GM18873 (cell line): Measurements from ENCODE around the gene NHSL1.
"Not testable (repeated sequence)": the region's sequence is repeated elsewhere in the genome, so short reads cannot be mapped to it uniquely, and the experiment has no call there.

Experiments used
- ATAC-seq: cut with Tn5 transposase; IDR thresholded peaks from one replicate; pipeline ENCODE4 v1.9.1; 2021; ENCODE audit warnings: mild to moderate bottlenecking, moderate library complexity, moderate number of reproducible peaks; ENCODE audit not compliant: unreplicated experiment, low FRiP score

The NHSL1 gene

DNA sequence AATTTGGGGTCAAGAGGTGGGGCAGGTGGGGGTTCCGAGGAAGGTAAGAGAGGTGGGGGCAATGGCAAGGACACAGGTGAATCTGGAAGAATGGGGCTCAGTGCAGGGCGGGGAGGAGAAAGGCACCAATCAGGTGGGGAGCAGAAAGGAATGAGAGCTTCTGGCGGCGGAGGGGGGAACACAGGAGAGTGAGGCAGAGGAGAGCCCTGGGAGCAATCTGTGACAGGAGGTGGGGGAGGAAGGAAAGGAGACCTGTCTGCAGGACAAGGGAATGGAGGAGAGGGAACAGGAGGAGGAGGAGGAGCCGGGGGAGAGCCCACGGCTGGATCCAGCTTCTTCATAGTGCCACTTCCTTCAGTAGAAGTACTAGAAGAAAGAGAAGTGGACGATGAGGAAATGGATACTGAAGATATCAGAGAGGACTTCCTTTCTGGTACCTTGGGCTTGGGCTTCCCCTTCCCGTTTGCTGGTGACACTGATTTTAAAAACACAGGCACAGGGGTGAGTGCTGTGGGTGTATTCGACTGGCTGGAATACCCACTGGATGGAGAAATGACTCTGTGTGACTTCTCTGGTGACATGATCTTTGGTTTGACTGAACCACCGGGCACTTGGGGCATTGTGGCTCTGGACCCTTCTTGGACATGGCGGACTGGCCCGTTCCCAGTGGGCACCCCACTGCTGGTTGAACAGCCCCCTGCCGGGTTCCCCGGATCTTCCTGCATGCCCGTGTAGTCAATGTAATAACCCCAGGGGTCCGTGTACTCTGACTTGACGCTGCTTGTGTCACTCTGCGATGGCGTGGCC, 67.8 kb downstream of the NHSL1 start:
- ATAC-seq: no peak

- no peak for ATAC-seq
These were observed 68.7 kb downstream of the NHSL1 start for GRCh38 chr6:138430361-138431145.

- no peak for ATAC-seq
These were observed 69.5 kb downstream of the NHSL1 start for GRCh38 chr6:138429761-138430160.

DNA sequence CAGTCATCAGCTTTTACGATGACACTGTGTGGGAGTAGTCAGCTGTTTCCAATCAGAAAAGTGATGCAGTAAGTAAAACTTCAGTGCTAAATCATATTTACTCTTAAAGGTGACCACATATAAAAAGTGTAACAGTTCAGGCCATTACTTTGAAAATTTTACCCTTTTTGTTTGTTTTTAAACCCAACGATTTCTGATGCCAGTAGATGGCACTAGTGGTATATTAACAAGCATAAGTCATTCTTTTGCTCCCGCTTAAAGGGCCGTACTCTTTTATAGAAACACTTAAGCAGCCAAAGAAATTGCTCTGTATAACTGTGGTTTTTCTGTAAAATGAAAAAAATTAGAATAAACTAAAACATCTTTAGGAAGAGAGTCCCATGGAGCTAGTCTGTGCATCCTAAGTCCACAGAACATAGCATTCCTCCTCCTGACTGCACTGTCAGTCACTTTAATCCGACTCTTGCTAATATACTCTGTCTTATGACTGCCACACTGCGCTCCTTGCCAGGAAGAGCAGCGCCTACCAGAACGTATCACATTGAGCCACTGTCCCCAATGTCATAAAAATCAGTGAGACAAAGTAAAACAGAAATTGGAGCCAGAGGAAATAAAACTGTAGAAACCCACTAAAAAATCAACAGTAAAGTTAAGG, 70.2 kb downstream of the NHSL1 start:
- ATAC-seq: no peak

DNA sequence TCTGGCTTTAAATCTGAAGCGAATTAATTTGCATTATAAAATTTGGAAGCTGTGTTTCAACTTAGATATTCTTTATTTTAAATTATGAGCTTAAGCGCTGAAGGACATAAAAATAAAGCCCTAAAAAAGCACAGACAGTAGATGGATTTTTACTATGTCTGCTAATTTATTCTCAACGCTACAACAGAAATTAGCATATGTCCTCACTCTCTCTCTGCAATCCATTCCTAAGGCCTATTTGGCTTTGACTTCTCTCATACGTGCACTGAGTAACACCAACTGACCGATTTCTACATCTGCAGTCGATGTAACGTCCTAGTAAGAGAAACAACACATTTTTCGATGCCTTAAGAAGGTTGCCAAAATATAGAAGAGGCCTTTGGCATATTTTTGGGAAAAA, 71.6 kb downstream of the NHSL1 start:
- ATAC-seq: no peak

DNA sequence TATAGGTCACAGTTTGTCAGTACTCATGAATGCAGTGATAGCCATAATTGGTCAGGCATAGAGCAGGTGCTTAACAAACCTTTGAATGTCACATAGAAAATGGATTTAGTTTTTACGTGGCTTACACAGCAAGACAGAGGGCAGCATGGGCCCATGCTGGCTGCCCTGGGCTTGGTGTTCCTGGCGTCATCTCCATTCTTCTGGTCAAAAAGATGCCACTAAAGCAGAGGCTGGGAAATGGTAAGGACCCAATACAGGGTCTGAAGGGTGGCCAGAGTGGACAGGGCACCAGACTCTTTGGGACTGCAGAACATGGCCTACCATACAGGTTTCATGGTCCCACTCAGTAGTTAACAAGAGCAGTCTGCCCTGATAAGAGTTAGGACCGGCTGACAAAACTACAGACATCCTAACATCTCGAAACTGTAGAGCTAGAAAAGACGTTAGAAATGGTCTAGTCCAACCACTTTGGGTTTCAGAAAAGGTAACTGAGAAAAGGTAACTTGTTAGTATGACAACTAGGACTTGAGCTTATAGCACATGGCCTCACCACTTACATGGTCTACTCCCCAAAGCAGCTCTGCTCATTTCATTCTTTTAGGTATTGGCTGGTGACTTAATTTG, 72.7 kb downstream of the NHSL1 start:
- ATAC-seq: no peak

GRCh38 chr6:138425256-138425655, 74.0 kb downstream of the NHSL1 start:
- not testable (repeated sequence) for ATAC-seq

GRCh38 chr6:138424004-138424904, 75.0 kb downstream of the NHSL1 start:
- ATAC-seq: no peak

DNA sequence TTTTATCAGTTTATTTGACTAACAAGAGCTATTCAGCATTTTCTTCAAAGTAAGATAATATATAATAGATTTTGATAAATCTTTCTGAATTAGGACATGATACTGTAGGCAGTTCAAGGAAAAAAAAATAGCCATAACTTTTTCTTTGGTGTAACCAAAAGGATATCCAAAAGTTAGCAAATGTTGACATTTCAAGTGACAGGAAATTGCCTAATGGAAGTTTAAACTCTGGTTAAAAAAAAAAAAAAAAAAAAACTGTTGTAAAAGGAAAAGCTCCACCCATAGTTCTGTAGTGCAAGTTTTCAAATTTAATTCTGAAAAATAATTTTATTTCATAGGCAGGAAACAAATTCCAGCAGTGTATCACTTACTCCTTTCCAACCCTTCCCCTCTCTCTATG, 76.4 kb downstream of the NHSL1 start:
- no peak for ATAC-seq

DNA sequence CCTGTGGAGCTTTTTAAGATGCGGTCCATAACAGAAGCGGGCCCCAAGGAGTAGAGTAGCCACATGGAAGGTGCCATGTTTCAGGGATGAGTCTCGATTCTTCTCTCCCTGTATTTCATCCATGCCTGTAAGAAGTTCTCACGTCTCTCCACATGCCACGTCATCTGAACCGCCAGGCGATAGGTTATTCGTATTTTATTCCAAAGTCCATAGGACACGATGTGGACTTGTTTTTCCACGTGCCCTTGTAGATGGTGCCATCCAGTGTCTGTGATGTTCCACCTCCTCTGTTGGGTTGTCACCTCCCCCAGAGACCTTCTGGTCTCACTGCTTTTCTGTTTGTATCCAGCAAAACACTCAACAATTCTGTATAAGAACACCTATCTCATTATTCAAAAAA, 77.7 kb downstream of the NHSL1 start:
- no peak for ATAC-seq

DNA sequence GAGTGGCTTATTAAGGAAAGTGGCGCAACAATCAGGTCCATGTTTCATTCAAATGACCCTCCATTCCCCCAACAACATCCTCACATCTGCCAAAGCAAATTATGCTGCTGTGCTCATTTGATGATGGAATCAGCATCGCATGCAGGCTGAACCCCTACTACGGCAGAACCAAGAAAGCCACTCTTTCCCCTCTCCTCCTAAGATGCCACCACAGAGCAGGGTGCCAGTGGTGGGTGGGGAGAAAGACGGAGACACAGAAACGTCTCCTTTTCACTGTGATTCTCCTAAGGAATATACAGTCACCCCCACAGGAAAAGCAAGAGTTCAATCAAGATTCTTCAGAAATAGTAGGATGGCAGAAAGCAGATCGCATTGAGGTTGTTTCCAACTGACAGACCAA, 78.2 kb downstream of the NHSL1 start:
- ATAC-seq: no peak

DNA sequence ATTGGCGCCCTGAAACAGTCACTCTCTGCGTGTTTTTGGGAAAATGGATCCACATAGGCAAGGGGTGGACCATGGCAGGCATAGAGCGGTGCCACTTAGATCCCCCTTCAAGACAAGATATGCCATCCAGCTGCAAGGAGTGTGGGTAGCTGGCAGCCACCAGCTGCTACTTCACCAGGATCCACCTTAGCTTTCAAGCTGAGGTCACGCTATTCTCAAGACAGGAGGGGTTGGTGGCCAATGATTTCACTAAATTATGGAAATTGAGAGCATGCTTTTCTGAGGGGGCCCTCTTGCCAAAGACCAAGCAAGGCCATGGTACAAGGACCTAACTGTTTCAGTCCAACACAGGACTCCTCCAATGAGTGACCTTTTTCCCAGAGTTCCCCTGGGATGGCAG, 78.9 kb downstream of the NHSL1 start:
- ATAC-seq: no peak

GRCh38 chr6:138419766-138420165, 79.5 kb downstream of the NHSL1 start:
- ATAC-seq: no peak

DNA sequence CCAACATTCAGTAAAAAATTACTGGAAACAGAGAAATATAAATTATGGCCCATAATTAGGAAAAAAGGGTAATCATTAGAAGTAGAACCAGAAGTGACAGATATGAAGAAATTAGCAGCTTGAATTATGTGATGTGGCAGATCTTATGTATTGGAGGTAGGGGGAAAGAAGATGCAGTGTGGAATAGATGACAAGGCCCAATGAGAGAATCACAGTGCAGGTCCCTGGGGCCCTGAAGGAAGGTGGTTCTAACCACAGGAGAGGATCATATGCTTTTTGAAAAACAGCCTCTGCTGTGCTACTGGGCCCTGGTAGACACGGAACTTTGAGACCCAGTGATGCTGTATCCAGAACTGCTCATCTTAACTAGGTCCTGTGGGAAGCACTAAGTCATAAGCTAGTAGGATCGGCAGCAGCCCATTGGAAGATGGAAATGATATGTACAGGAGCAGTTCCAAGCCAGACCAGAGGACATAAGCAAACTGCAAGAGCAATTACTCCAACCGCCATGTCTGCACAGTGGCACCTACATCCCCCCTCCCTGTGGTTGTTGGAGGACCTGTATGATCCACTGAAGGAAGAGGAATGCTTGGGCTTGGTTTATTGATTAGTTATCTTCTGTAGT, 81.1 kb downstream of the NHSL1 start:
- ATAC-seq: no peak

GRCh38 chr6:138417493-138418117, 81.7 kb downstream of the NHSL1 start:
- no peak for ATAC-seq

DNA sequence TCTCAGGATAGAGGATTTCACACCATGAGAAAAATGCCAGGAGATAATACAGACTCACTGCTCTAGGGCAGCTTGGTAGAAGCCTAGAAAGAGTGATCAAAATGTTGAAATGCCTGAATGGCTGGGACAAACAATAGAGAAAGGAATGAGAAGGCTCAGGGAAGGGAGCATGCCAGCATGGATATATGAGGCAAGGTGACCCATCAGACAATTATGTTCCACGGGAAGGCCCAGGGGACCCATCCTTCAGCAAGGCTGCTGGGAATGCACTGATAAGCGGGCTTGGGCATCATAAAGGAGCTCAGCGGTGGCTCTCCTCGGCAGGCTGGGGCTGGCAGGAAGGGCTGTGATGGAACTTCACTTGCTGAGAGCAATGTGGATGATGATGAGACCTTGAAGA, 83.1 kb downstream of the NHSL1 start:
- no peak for ATAC-seq

GRCh38 chr6:138415125-138415524, 84.2 kb downstream of the NHSL1 start:
- ATAC-seq: no peak

DNA sequence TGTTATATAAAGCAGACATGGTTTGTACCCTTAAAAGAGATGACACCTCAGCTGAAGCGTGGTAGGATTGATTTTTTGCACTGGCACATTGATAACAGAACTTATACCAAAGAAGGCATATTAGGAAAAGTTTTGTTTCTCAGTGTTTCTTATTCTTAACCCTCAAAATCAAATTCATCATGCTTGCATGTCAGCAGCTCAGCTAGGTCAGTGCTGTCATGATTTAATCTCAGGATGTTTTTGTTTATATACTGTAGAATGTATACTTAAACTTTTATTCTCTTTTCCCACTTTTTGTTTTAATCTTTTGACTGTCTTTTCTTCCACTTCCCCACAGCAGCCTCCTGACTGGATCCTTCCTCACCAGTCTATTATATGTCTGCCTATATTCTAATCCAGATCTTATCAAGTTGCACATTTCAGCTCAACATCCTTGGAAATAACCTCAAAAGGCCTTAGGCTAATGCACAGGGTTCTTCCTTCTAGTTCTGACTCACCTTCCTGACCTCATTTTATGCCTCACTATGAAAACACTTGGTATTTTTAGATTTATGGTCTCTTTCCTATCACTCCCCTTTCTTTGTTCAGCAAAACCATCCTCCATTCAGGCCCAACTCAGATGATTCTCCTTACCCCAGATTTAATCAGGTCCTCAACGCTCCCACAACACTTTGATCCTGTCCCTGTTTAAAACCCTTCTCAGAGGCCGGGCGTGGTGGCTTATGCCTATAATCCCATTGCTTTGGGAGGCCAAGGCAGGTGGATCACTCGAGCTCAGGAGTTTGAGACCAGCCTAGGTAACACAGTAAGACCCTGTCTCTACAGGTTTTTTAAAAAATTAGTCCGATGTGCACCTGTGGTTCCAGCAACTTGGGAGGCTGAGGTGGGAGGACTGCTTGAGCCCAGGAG, 88.1 kb downstream of the NHSL1 start:
- ATAC-seq: no peak
